GM10266 (cell line): Measurements from ENCODE around the gene MAJIN.
A peak's percentile ranks its signal among the peaks of the same experiment; 100 is the strongest.

ENCODE experiments used
- DNase-seq: peaks from one replicate; pipeline ENCODE4 v3.0.0; 2012; ENCODE audit errors: extremely low spot score
- TF ChIP-seq, protein P1 (sequence below): IDR thresholded peaks from 2 replicates; pipeline ENCODE4 v1.5.1; 2012; ENCODE audit warnings: mild to moderate bottlenecking, low read depth; ENCODE audit not compliant: control insufficient read depth, insufficient read depth; ENCODE audit errors: missing control alignments

The MAJIN gene

DNA sequence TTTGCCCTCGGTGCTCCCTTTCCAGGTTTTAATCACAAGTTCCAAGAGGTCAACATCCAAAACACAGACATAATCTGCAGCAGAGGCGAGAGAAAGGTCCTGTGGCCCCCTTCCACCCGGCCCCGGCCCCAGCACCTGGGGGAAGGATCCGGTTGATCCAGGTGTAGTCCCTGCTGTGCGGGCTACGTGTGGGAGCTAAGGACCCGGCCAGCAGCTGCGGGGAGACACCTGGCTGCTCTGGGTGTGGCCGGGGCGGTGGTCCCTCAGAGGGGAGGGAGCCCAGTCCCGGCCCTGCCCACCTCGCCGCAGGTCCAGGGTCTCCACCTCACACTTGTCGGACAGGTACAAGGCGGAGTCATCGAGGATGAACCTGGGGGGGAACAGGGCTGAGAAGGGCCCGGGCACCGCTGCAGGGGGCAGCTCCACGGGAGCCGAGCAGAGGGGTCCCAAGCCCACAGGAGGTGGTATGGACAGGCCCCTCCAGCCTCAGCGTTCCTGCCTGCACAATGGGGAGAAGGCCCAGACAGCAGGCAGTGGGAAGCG, 68.5 kb downstream of the MAJIN start:
- DNase-seq = no peak
- TF ChIP-seq, protein P1, sequence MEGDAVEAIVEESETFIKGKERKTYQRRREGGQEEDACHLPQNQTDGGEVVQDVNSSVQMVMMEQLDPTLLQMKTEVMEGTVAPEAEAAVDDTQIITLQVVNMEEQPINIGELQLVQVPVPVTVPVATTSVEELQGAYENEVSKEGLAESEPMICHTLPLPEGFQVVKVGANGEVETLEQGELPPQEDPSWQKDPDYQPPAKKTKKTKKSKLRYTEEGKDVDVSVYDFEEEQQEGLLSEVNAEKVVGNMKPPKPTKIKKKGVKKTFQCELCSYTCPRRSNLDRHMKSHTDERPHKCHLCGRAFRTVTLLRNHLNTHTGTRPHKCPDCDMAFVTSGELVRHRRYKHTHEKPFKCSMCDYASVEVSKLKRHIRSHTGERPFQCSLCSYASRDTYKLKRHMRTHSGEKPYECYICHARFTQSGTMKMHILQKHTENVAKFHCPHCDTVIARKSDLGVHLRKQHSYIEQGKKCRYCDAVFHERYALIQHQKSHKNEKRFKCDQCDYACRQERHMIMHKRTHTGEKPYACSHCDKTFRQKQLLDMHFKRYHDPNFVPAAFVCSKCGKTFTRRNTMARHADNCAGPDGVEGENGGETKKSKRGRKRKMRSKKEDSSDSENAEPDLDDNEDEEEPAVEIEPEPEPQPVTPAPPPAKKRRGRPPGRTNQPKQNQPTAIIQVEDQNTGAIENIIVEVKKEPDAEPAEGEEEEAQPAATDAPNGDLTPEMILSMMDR = no peak

DNA sequence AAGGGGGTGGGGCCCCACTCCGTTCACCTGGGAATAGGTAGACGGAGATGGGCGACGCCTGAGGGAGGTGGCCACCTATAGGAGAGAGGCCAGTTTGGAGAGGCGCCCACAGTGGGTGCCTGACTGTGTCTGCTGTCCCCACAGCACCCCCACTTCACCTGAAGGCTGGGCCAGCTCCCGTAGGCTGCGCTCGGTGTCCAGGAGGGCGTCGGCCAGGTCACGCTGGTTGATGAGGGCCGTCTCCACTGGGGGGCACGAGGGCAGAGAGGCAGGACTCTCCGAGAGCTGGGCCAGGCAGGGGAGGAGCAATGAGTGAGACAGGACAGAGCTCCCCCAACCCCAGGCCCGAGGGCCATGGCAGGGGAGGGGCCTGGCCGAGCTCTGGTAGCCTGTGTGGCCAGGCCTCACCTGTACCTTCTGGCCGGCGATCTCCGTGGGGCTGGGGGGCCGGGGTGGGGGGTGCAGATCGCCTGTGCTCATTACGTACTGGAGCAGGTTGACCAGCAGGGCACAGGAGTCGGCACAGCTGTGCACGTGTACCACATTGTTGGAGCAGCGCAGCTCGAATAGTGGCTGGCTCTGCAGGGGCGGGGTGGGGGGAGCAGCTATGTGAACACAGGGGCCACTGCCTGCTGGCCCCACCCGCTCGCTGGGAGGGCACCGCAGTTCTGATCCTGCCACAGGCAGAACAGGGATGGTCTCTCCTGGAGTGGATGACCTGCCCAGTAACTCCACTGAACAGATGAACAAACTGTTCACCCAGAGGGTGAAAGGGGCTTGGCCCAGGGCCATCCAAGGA, 69.6 kb downstream of the MAJIN start:
- TF ChIP-seq, protein P1 = no peak
- no peak for DNase-seq

DNA sequence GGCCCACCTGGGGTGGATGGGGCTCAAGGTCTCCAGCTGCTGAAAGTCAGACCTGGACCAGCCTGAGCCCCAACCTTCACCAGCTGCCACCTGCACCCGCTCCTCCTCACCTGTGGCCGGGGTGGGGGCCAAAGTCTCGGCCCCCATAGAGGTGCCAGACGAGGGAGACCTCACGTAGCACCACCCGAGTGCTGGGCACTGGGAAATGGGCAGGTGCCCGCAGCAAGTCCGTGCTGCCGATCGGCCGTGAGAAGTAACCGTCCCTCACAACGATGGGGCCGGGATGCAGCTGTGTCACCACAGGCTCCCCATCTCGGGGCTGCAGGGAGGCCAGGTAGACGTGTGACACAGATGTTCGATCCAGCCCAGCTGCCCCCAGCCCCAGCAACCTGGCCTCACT, 71.1 kb downstream of the MAJIN start:
- TF ChIP-seq, protein P1 = no peak
- DNase-seq = no peak

DNA sequence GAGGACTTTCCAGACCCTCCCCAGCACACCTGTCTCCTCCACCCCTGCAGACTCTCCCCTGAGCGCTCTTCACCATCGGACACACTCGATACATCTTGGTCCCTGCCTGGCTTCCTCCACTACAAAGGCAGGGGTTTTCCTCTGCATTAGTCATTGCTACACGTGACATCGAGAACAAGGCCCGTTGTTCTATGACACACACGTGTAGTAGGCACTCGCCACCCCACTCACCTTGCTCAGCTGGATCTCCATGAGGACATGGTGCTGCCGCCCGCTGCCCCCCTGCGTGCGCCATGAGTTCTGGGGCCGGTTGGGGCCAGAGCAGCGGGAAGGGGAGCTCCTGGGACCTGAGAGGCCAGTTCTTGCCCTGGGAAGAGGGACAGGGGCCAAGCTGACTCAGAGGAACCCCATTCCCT, 71.6 kb downstream of the MAJIN start:
- DNase-seq = peak; percentile 67

DNA sequence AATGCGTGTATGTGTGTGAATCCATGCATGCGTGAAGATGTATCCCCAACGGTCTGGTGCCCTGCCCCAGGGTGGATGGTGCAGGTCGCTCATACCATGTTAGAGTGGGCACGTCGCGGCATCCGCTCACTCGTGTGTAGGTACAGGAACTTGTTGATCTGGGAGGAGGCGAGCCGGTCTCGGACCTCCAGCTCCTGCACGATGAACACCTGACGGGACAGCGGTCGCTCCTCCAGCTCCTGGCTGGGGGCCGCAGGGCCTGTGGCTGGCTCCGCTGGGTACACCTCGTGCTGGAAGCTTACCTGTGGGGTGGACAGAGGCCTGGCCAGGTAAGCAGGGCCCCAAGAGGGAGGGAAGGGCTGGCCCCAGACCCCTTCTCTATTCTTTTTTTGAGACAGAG, 73.4 kb downstream of the MAJIN start:
- DNase-seq = no peak
- TF ChIP-seq, protein P1 = no peak

More for the DNA sequence above, 71.6 kb downstream of the MAJIN start:
- TF ChIP-seq, protein P1 = no peak

DNA sequence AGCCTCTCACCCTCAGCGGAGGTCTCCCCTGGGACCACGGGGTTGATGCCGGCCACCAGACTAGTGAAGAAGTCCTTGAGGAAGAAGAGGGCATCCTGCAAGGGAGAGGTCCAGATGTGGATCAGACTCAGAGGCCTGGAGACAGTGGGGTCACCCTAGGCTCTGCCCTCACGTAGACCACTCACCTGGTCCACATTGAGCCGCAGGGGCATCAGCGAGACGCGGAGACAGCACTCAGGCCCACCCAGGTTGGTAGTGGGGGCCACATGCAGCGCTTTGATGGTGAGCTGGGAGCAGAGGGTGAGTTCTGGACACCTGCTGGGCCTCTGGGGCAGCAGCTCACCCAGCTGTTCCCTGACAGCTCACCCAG, 73.8 kb downstream of the MAJIN start:
- DNase-seq = no peak
- TF ChIP-seq, protein P1 = no peak

DNA sequence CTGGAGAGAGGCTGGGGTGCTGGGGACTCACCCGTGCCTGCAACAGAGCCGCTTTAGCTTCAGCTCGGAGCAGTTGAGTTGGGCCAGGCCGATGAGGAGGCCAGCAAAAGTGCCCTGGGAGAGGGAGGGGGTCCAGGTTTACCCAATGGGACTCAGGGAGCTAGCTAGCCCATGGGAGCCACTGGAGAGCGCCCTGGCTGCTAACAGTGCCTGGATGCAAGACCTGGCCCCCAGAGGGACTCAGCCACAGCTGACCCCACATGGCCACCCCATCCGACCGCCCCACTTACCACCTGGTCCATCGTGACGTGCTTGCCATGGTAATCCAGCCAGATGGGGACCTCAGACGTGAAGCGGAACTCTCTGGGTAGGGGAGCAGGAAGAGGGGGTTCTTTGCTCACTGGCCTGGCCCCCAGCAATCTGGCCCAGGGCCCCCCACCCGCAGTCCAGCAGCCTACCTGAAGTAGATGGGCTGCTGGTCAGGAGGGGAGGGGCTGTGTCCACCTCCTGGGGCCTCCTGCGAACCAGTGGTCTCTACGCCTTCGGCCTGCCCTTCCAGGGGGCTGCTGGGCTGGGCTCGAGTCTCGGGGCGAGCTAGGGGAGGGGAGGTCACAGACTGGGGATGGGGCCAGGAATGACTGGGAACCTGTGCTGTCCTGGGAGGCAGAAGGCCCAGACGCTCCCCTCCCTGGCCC, 74.4 kb downstream of the MAJIN start:
- no peak for DNase-seq
- TF ChIP-seq, protein P1 = no peak
